IMR-90 (cell line): ENCODE results near the gene SPOCK3. TPM values are rescaled to one million over a fixed set of nuclear protein-coding genes. Genes with fewer than 3 reads are reported as not detected.

Experiments
- ATAC-seq: fragments of 200-7000 bp; cut with Tn5 transposase; 2 replicates; pipeline ENCODE4 v1.9.1; 2020; ENCODE audit warnings: low read depth, mild to moderate bottlenecking, moderate library complexity
- BruUV-seq: library from RNA; stranded (reverse); fragments of 400-500 nt; replicated peaks from 2 replicates; lab custom pipeline; 2021; lab: Mats Ljungman, UMichigan
- CTCF ChIA-PET: fragments of 300-600 bp; formaldehyde crosslinking; extraction: SDS; loops from one replicate; lab custom pipeline; 2021; ENCODE audit warnings: antibody characterized with exemption; lab: Yijun Ruan, JAX
- POLR2A ChIA-PET: fragments of 300-600 bp; sonication (Branson Sonifier 250); formaldehyde crosslinking; loops from one replicate; lab custom pipeline; 2022; ENCODE audit warnings: antibody characterized with exemption; ENCODE audit not compliant: unreplicated experiment; lab: Charles Lee
- DNase-seq: peaks from one replicate; pipeline ENCODE4 v3.0.0; 2013
- H2AFZ ChIP-seq: replicated peaks from 2 replicates; pipeline ENCODE3; 2013; ENCODE audit warnings: low read length, mild to moderate bottlenecking; ENCODE audit not compliant: poor library complexity
- H2AK5ac ChIP-seq: 2 replicates; pipeline ENCODE4 v1.6.1; 2013; ENCODE audit warnings: low read depth, low read length, inconsistent platforms
- H2AK9ac ChIP-seq: replicated peaks from 2 replicates; pipeline ENCODE3; 2013; ENCODE audit warnings: mild to moderate bottlenecking, low read depth, low read length, moderate library complexity; ENCODE audit not compliant: poor library complexity
- H2BK120ac ChIP-seq: 2 replicates; pipeline ENCODE4 v1.6.1; 2013; ENCODE audit warnings: low read depth, low read length, inconsistent platforms
- H2BK15ac ChIP-seq: 3 replicates; pipeline ENCODE4 v1.6.1; 2013; ENCODE audit warnings: low read depth, low read length, inconsistent platforms
- H2BK20ac ChIP-seq: 2 replicates; pipeline ENCODE4 v1.6.1; 2013; ENCODE audit warnings: low read depth, mild to moderate bottlenecking, inconsistent platforms, low read length, moderate library complexity
- H2BK5ac ChIP-seq: 2 replicates; pipeline ENCODE4 v1.6.1; 2013; ENCODE audit warnings: mild to moderate bottlenecking, low read depth, low read length, inconsistent platforms; ENCODE audit not compliant: poor library complexity, severe bottlenecking
- H3K14ac ChIP-seq: replicated peaks from 2 replicates; pipeline ENCODE4 v1.6.1; 2013; ENCODE audit warnings: low read depth, low read length, inconsistent platforms
- H3K18ac ChIP-seq: 2 replicates; pipeline ENCODE4 v1.6.1; 2013; ENCODE audit warnings: low read depth, low read length, control low read depth
- H3K23ac ChIP-seq: 2 replicates; pipeline ENCODE4 v1.6.1; 2013; ENCODE audit warnings: low read depth, low read length, inconsistent platforms
- H3K27ac ChIP-seq: 2 replicates; pipeline ENCODE4 v1.5.1; 2013; ENCODE audit warnings: mild to moderate bottlenecking, control low read depth, low read length; ENCODE audit not compliant: insufficient read depth
- H3K27me3 ChIP-seq: 2 replicates; pipeline ENCODE4 v1.6.1; 2013; ENCODE audit warnings: low read length; ENCODE audit not compliant: control insufficient read depth, insufficient read depth
- H3K36me3 ChIP-seq: 2 replicates; pipeline ENCODE4 v1.6.1; 2013; ENCODE audit warnings: low read length, mixed read lengths; ENCODE audit not compliant: control insufficient read depth, insufficient read depth
- H3K4ac ChIP-seq: 2 replicates; pipeline ENCODE4 v1.6.1; 2013; ENCODE audit warnings: low read depth, low read length, inconsistent platforms
- H3K4me1 ChIP-seq: 2 replicates; pipeline ENCODE4 v1.6.1; 2013; ENCODE audit warnings: low read length, mixed read lengths; ENCODE audit not compliant: control insufficient read depth, insufficient read depth
- H3K4me2 ChIP-seq: 2 replicates; pipeline ENCODE4 v1.6.1; 2013; ENCODE audit warnings: low read depth, mild to moderate bottlenecking, control low read depth, low read length, moderate library complexity
- H3K4me3 ChIP-seq: 2 replicates; pipeline ENCODE4 v1.5.1; 2013; ENCODE audit warnings: low read depth, mild to moderate bottlenecking, control low read depth, low read length, moderate library complexity; ENCODE audit not compliant: insufficient read depth
- H3K56ac ChIP-seq: 2 replicates; pipeline ENCODE4 v1.6.1; 2013; ENCODE audit warnings: low read length, inconsistent platforms; ENCODE audit not compliant: insufficient read depth; ENCODE audit errors: extremely low read depth
- H3K79me1 ChIP-seq, 2 experiments: 2 replicates each; pipeline ENCODE4 v1.6.1; 2013; ENCODE audit warnings: low read length in 2 of 2, inconsistent platforms in 1 of 2, low read depth in 1 of 2
- H3K9ac ChIP-seq: 2 replicates; pipeline ENCODE4 v1.6.1; 2013; ENCODE audit warnings: low read depth, low read length, control low read depth
- H3K9me1 ChIP-seq: 2 replicates; pipeline ENCODE4 v1.6.1; 2013; ENCODE audit warnings: low read length, inconsistent platforms; ENCODE audit not compliant: insufficient read depth
- H3K9me3 ChIP-seq: 2 replicates; pipeline ENCODE4 v1.6.1; 2013; ENCODE audit warnings: low read length; ENCODE audit not compliant: control insufficient read depth, insufficient read depth
- H4K20me1 ChIP-seq: 2 replicates; pipeline ENCODE4 v1.6.1; 2013; ENCODE audit warnings: low read length, inconsistent platforms; ENCODE audit not compliant: insufficient read depth
- H4K5ac ChIP-seq: 2 replicates; pipeline ENCODE4 v1.6.1; 2013; ENCODE audit warnings: mild to moderate bottlenecking, low read depth, low read length, control low read depth
- H4K8ac ChIP-seq, 2 experiments: 2 replicates each; pipeline ENCODE4 v1.6.1; 2013; ENCODE audit warnings: low read depth in 2 of 2, low read length in 2 of 2, control low read depth in 1 of 2, inconsistent platforms in 1 of 2
- H4K91ac ChIP-seq: 2 replicates; pipeline ENCODE4 v1.6.1; 2013; ENCODE audit warnings: low read depth, low read length, inconsistent platforms; ENCODE audit not compliant: insufficient read depth
- BHLHE40 ChIP-seq: fragments of 150-350 bp; IDR thresholded peaks from 2 replicates; pipeline ENCODE4 v1.6.1; 2016; ENCODE audit warnings: mild to moderate bottlenecking, low read depth, low read length
- CEBPB ChIP-seq: IDR thresholded peaks from 2 replicates; pipeline ENCODE4 v1.6.1; 2012; ENCODE audit warnings: low read depth, low read length, improper control_type of control experiment
- CHD1 ChIP-seq: IDR thresholded peaks from 2 replicates; pipeline ENCODE4 v1.6.1; 2012; ENCODE audit warnings: low read depth, low read length, improper control_type of control experiment
- CTCF ChIP-seq: conservative IDR thresholded peaks from 2 replicates; pipeline ENCODE4 v1.5.1; 2012; ENCODE audit warnings: mild to moderate bottlenecking, low read depth, low read length, improper control_type of control experiment
- MAFK ChIP-seq: IDR thresholded peaks from 2 replicates; pipeline ENCODE4 v1.6.1; 2012; ENCODE audit warnings: low read depth, low read length, improper control_type of control experiment
- MAZ ChIP-seq: IDR thresholded peaks from 2 replicates; pipeline ENCODE4 v1.6.1; 2012; ENCODE audit warnings: low read depth, mild to moderate bottlenecking, low read length, improper control_type of control experiment, moderate library complexity, borderline replicate concordance
- MXI1 ChIP-seq: IDR thresholded peaks from 2 replicates; pipeline ENCODE4 v1.6.1; 2012; ENCODE audit warnings: low read depth, mild to moderate bottlenecking, low read length, moderate library complexity, borderline replicate concordance
- NFE2L2 ChIP-seq: fragments of 150-350 bp; IDR thresholded peaks from 2 replicates; pipeline ENCODE4 v1.6.1; 2016; ENCODE audit warnings: low read depth, mild to moderate bottlenecking, low read length
- POLR2A ChIP-seq: IDR thresholded peaks from 2 replicates; pipeline ENCODE4 v1.6.1; 2012; ENCODE audit warnings: mild to moderate bottlenecking, low read depth, low read length
- RAD21 ChIP-seq: IDR thresholded peaks from 2 replicates; pipeline ENCODE4 v1.6.1; 2012; ENCODE audit warnings: low read length, improper control_type of control experiment
- RCOR1 ChIP-seq: IDR thresholded peaks from 2 replicates; pipeline ENCODE4 v1.6.1; 2012; ENCODE audit warnings: mild to moderate bottlenecking, low read length, improper control_type of control experiment; ENCODE audit not compliant: insufficient replicate concordance
- RFX5 ChIP-seq: IDR thresholded peaks from 2 replicates; pipeline ENCODE4 v1.8.0; 2012; ENCODE audit warnings: low read depth, mild to moderate bottlenecking, low read length, moderate library complexity
- SMC3 ChIP-seq: fragments of 150-350 bp; IDR thresholded peaks from 2 replicates; pipeline ENCODE4 v1.6.1; 2016; ENCODE audit warnings: low read depth, mild to moderate bottlenecking, antibody characterized with exemption, low read length, moderate library complexity
- WGBS, 2 experiments: methylation state at CpG; one replicate each; pipeline versions ENCODE4 v1.1.5 to v1.1.7; 2013; ENCODE audit warnings: missing lambda C conversion rate in 2 of 2; ENCODE audit not compliant: insufficient read length in 1 of 2; ENCODE audit errors: extremely low coverage in 2 of 2; 5-methylcytosine and 5-hydroxymethylcytosine counted together
- dilution Hi-C: fragments of 300-500 bp; cut with HindIII; formaldehyde crosslinking; loops from one replicate; pipeline ENCODE4 v1.14.3; 2018; ENCODE audit warnings: low sequenced_read_pairs; ENCODE audit not compliant: unreplicated experiment
- in situ Hi-C: fragments of 300-500 bp; cut with MboI; formaldehyde crosslinking; loops from 3 replicates; pipeline ENCODE4 v1.14.3; 2019; ENCODE audit warnings: low sequenced_read_pairs, inconsistent platforms, mixed read lengths
- intact Hi-C: fragments of 100-400 bp; cut with micrococcal nuclease; formaldehyde crosslinking; loops from 2 replicates; pipeline ENCODE4 v1.10.0; 2022
- polyA plus RNA-seq, 3 experiments: library from polyadenylated mRNA; depleted of rRNA; stranded (reverse); fragments of >200 nt; gene quantifications; 2 replicates each; pipeline ENCODE4 v1.2.3, GENCODE V29; 2012; ENCODE audit warnings: low replicate concordance in 1 of 3
- total RNA-seq: library from RNA; depleted of rRNA; stranded (reverse); fragments of >200 nt; gene quantifications from 2 replicates; pipeline ENCODE4 v1.2.3, GENCODE V29; 2012
- TF ChIP-seq, protein P1 (sequence below): fragments of 150-350 bp; IDR thresholded peaks from 2 replicates; pipeline ENCODE4 v1.6.1; 2016; ENCODE audit warnings: low read depth, mild to moderate bottlenecking, low read length, moderate library complexity, borderline replicate concordance
- TF ChIP-seq, protein P2 (sequence below): fragments of 150-350 bp; IDR thresholded peaks from 2 replicates; pipeline ENCODE4 v1.6.1; 2017; ENCODE audit warnings: mild to moderate bottlenecking, antibody characterized with exemption, low read length, low read depth

The SPOCK3 gene
- total and polyA plus RNA-seq, 2 of the 4 experiments (the other 2 are of a cell fraction): not detected

GRCh38 chr4:167100120-167100519 is 134.2 kb downstream of the SPOCK3 start:
- no peaks in the 10 kb centered on the region for H3K79me1 ChIP-seq
- H3K4me2 ChIP-seq: no peak overlapping the region
- no peak overlapping the region for H2BK120ac ChIP-seq
- no peak overlapping the region for H2BK20ac ChIP-seq
- H3K18ac ChIP-seq: no peak overlapping the region
- H3K9me3 ChIP-seq: peaks cover 7% of the 10 kb centered on the region; the same call in 1 of the 2 replicates
- DNase-seq (no peak), ATAC-seq (no peak)
- H2AK9ac ChIP-seq: no peak overlapping the region
- no peaks in the 10 kb centered on the region for H3K27me3 ChIP-seq
- no peak overlapping the region for H4K8ac ChIP-seq
- H4K91ac ChIP-seq: no peak overlapping the region
- H3K36me3 ChIP-seq: no peaks in the 10 kb centered on the region
- no peak overlapping the region for H3K23ac ChIP-seq
- ChIA-PET CTCF (no interaction called here), POLR2A (no interaction called here)
- no peak overlapping the region for H3K27ac ChIP-seq
- no peaks in the 10 kb centered on the region for H4K20me1 ChIP-seq
- H3K9me1 ChIP-seq: no peaks in the 10 kb centered on the region
- H2AFZ ChIP-seq: no peak overlapping the region
- no peak overlapping the region for H2BK15ac ChIP-seq
- dilution Hi-C loops: no loop called here
- no CpG with 5 or more reads among the region's 1 CpG for WGBS, 2 experiments
- H4K5ac ChIP-seq: no peak overlapping the region
- H3K4ac ChIP-seq: no peak overlapping the region
- H3K4me1 ChIP-seq: no peaks in the 10 kb centered on the region
- H3K14ac ChIP-seq: no peak overlapping the region
- no peak overlapping the region for H3K4me3 ChIP-seq
- H3K9ac ChIP-seq: no peak overlapping the region
- H3K56ac ChIP-seq: no peak overlapping the region
- BruUV-seq: no TSS peak
- intact Hi-C loops: no loop called here
- in situ Hi-C loops: no loop called here
- no peak for TF ChIP-seq BHLHE40
- no peak for TF ChIP-seq MAFK
- no peak for TF ChIP-seq NFE2L2
- no peak for TF ChIP-seq RCOR1
- no peak for TF ChIP-seq SMC3
- no peak for TF ChIP-seq MAZ
- no peak for TF ChIP-seq CTCF
- TF ChIP-seq, protein P1, sequence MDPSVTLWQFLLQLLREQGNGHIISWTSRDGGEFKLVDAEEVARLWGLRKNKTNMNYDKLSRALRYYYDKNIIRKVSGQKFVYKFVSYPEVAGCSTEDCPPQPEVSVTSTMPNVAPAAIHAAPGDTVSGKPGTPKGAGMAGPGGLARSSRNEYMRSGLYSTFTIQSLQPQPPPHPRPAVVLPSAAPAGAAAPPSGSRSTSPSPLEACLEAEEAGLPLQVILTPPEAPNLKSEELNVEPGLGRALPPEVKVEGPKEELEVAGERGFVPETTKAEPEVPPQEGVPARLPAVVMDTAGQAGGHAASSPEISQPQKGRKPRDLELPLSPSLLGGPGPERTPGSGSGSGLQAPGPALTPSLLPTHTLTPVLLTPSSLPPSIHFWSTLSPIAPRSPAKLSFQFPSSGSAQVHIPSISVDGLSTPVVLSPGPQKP: no peak
- TF ChIP-seq CEBPB: no peak
- no peak for TF ChIP-seq POLR2A
- no peak for TF ChIP-seq RFX5
- TF ChIP-seq, protein P2, sequence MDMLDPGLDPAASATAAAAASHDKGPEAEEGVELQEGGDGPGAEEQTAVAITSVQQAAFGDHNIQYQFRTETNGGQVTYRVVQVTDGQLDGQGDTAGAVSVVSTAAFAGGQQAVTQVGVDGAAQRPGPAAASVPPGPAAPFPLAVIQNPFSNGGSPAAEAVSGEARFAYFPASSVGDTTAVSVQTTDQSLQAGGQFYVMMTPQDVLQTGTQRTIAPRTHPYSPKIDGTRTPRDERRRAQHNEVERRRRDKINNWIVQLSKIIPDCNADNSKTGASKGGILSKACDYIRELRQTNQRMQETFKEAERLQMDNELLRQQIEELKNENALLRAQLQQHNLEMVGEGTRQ: no peak
- no peak for TF ChIP-seq CHD1
- no peak for TF ChIP-seq MXI1
- no peak for TF ChIP-seq RAD21
- no peak overlapping the region for H2BK5ac ChIP-seq
- H2AK5ac ChIP-seq: no peak overlapping the region
